Measurements from ENCODE around the gene CDC16.

CDC16 gene

GRCh38 chr13:114304346-114305034 is 69.8 kb downstream of the CDC16 start:
- no peak for DNase-seq

- no peak for DNase-seq
Measured at GRCh38 chr13:114309086-114309485, 74.4 kb downstream of the CDC16 start.

DNA sequence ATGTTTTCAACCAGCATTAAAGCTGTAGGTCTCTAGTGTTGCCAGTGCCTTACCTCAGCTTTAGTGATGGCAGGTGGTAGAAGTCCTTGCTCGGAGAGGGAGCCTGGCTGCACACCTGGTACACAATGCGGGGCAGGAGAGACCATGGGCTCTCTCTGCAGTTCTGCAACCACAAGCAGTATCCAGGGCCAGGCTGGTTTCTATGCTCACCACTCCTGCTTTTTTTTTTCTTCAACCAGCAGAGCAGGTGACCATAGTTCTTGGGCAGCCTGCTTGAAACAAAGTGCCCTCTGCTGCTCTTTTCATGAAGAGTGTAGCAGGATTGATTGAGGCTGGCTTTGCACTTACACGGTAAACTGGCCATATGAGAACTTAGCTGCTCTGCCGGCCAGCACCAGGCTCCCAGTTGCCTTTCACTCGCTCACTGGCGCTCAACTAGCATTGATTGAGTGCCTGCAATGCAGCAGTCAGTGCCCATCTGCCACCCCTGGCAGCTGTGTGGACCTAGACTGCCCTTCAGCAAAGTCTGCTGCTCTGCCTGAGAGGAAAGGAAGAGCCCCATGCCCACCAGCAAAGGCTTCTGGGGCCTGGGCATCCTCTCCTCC is 75.2 kb downstream of the CDC16 start:
- DNase-seq: no peak

GRCh38 chr13:114310956-114311355 is 76.3 kb downstream of the CDC16 start:
- DNase-seq: no peak

DNA sequence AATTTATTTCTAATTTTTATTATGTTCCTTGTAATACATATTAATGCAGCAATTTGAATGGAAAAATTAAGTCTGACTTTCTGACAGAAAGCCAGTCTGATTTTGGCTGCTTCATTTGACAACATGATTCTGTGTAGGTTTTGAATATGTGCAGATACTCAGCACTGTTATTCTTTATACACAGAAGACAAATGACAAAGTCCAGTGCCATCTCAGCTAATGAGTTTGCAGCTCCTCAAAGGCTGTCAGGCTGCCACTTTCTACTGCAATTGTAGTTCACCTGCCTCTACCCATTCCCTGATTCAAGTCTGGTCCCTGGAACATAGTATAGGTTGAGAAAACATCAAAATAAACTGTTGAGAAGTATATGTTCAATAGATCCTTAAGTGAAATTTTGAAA is 76.7 kb downstream of the CDC16 start:
- DNase-seq: no peak

GRCh38 chr13:114311908-114312307 is 77.2 kb downstream of the CDC16 start:
- no peak for DNase-seq

GRCh38 chr13:114313061-114313860 is 78.6 kb downstream of the CDC16 start:
- DNase-seq: peak; percentile 8

DNA sequence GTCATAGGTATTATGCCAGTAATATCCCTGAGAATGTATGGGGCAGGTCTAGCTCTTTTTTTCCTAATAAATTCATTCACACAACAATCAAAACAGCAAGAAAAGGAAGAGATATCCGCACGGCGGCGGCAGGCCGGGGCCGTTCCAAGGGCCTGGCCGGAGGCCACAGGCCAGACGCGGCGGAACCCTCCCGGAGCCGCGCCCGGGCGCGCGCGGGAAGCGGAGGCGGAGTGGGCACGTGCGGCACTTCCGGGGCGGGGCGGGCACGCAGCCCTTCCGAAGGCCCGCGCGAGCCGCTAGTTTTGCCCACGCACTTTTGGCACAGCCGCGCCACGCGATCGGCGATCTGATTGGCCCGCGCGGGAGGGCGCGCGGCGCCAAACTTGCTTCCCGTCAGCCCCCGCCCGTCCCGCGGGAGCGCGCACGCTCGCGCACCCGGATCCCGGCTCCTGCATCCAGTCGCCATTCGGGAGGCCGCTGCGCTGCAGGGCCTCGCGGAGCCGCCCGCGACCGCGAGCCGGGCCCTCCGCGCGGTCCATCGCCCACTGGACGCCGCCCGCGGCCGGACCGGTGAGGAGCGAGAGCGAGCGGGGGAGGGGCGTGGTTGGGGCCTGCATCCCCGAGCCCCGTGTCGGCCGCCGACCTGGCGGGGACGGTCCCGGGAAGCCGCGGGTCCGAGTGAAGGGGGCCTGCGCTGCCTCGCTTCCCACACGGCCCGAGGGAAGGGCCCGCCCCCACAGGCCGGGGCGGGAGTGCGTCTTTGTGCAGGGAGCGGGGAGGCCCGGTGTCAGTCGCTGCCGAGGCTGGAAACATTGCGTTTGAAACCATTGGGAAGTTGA is 79.6 kb downstream of the CDC16 start, which contains the start of gene CHAMP1:
TSS of gene CHAMP1 (plus strand) at position 430 of the 839 bp plus-strand sequence. CDS start 9,340 bp downstream, outside the sequence.
- peak; percentile 90 for DNase-seq

- DNase-seq: peak; percentile 25
Measured at GRCh38 chr13:114315074-114315785, 80.5 kb downstream of the CDC16 start.

DNA sequence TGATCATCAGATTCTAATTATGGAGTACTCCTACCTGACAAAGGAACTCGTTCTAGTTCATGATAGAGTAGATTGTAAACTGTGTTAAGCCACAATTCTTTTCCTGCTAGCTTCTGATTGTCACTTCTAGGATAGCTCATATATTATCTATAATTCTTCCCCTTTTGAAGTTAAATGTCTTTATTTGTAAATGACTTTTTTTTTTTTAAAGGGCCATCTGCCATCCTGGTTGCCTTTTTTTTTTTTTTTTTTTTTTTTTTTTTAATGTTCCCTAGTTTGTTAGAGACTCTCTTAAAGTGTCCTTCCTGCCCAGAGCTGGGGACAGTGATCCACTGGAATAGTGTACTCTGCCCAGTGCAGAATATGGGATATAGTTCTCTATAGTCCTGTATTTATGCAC is 83.9 kb downstream of the CDC16 start:
- no peak for DNase-seq

- no peak for DNase-seq
Measured at GRCh38 chr13:114319441-114319913, 84.8 kb downstream of the CDC16 start.

DNA sequence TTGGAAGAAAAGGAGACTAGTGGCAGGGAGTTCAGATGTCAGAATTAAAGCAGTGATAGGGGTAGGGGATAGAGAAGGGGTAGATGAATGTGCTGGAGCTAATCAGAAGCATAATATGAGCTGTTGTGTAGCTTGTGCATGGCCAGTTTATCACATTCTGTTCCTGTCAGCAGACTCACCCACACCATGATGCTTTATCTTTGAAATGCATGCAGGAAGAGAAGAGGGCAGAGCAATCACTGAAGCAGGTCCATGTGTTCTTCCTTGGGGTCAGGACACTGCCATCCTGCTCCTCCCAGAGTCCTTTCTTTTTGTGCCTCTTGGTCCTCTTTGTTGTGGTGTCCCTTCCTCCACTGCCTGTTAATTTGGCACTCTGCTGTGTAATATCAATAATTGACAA is 85.4 kb downstream of the CDC16 start:
- no peak for DNase-seq

GRCh38 chr13:114321256-114321655 is 86.6 kb downstream of the CDC16 start:
- no peak for DNase-seq
